ENCODE measurements around the gene LYPD6.

DNA sequence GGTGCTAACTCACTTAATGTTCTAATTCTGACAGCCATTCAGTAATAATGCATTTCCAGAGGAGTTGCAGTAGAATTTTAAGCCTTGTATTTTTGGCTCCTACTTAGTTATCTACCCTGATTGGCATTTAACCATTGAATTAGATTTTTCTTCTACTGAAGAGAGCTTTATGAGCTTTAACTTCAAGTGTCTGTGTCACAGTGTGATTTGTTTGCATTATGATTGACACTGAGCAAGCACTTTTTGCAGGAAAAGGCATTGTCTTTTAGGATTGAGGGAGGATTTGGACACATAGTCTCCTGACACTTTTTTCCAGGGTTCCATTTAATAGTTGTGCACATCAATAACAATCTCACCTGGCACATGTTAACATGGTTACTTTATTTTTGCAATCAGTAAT, 26.7 kb downstream of the LYPD6 start:
- TF ChIP-seq, protein P1, sequence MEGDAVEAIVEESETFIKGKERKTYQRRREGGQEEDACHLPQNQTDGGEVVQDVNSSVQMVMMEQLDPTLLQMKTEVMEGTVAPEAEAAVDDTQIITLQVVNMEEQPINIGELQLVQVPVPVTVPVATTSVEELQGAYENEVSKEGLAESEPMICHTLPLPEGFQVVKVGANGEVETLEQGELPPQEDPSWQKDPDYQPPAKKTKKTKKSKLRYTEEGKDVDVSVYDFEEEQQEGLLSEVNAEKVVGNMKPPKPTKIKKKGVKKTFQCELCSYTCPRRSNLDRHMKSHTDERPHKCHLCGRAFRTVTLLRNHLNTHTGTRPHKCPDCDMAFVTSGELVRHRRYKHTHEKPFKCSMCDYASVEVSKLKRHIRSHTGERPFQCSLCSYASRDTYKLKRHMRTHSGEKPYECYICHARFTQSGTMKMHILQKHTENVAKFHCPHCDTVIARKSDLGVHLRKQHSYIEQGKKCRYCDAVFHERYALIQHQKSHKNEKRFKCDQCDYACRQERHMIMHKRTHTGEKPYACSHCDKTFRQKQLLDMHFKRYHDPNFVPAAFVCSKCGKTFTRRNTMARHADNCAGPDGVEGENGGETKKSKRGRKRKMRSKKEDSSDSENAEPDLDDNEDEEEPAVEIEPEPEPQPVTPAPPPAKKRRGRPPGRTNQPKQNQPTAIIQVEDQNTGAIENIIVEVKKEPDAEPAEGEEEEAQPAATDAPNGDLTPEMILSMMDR (IDR thresholded peaks at IDR 0.05; ENCODE audit: low read length) = no peak
- no peak for TF ChIP-seq EZH2 (optimal IDR thresholded peaks at IDR 0.05; ENCODE audit: low read depth, low read length)

Data from MM.1S (cell line).